Fibroblast of mammary gland (primary cell): ENCODE data around the gene AP4E1.
"Not testable (repeated sequence)": the region's sequence is repeated elsewhere in the genome, so short reads cannot be mapped to it uniquely, and the experiment has no call there.

Source experiments
- DNase-seq: peaks from one replicate; pipeline ENCODE4 v3.0.0-alpha.2; 2010; ENCODE audit warnings: low read depth
- H3K4me3 ChIP-seq: 2 replicates; pipeline ENCODE4 v1.5.1; 2011; ENCODE audit warnings: low read depth, mild to moderate bottlenecking, low read length, moderate library complexity; ENCODE audit not compliant: control insufficient read depth
- TF ChIP-seq, protein P1 (sequence below): conservative IDR thresholded peaks from 2 replicates; pipeline ENCODE4 v1.5.1; 2011; ENCODE audit warnings: low read depth, low read length, inconsistent platforms; ENCODE audit not compliant: control insufficient read depth, insufficient read depth

AP4E1 gene

DNA sequence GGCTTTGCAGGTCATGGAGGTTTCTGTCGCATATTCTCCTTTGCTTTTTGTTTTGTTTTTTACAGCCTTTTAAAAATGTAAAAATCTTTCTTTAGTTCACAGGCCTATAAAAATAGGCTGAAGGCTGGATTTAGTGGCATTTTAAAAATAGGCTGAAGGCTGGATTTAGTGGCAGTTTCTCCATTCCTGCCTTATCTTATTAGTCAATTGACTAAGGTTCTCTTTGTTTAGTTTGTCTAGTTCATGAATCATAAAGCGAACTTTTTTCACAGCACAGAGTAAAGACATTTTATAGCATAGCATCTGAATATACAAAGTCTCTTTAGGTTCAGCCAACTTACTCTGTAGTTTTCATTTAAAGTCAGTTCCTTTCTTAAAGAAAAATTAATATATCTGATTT lies 31.4 kb downstream of the AP4E1 start:
- TF ChIP-seq, protein P1, sequence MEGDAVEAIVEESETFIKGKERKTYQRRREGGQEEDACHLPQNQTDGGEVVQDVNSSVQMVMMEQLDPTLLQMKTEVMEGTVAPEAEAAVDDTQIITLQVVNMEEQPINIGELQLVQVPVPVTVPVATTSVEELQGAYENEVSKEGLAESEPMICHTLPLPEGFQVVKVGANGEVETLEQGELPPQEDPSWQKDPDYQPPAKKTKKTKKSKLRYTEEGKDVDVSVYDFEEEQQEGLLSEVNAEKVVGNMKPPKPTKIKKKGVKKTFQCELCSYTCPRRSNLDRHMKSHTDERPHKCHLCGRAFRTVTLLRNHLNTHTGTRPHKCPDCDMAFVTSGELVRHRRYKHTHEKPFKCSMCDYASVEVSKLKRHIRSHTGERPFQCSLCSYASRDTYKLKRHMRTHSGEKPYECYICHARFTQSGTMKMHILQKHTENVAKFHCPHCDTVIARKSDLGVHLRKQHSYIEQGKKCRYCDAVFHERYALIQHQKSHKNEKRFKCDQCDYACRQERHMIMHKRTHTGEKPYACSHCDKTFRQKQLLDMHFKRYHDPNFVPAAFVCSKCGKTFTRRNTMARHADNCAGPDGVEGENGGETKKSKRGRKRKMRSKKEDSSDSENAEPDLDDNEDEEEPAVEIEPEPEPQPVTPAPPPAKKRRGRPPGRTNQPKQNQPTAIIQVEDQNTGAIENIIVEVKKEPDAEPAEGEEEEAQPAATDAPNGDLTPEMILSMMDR = no peak
- peak; percentile 16 for DNase-seq
- H3K4me3 ChIP-seq = no peak overlapping the region

DNA sequence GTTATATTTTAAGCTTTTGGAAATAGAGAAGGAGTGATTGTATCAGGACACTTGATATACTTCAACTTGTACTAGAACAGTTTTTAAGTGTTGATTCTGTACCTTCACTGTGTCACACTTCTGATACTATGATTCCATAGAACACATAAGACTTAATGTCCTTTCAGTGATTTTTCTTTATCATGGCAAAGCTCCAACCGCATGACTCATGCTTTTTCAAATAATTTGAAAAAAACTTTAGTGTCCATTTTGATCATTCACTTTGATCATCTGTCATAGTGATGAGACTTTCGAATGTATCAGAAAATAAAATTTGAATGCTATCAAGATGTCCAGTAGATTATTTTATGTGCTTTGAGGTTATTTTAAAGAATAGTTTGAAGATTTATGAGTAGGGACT lies 32.0 kb downstream of the AP4E1 start:
- peak; percentile 65 for DNase-seq
- H3K4me3 ChIP-seq = no peak overlapping the region
- TF ChIP-seq, protein P1 = no peak

DNA sequence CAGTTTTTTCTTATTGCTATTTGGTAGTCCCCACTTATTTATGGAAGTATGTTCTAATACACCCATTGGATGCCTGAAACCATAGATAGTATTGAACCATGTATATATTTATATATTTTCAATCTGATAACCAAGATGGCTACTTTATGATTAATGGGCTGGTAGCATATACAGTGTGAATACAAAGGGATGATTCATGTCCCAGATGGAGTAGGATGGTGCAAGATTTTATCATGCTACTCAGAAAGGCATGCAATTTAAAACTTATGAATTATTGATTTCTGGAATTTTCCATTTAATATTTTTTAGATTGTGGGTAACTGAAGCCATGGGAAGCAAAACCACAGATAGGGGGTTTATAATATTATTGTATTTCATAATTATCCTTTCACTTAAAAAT lies 35.2 kb downstream of the AP4E1 start:
- no peak overlapping the region for H3K4me3 ChIP-seq
- TF ChIP-seq, protein P1 = no peak
- peak; percentile 54 for DNase-seq

DNA sequence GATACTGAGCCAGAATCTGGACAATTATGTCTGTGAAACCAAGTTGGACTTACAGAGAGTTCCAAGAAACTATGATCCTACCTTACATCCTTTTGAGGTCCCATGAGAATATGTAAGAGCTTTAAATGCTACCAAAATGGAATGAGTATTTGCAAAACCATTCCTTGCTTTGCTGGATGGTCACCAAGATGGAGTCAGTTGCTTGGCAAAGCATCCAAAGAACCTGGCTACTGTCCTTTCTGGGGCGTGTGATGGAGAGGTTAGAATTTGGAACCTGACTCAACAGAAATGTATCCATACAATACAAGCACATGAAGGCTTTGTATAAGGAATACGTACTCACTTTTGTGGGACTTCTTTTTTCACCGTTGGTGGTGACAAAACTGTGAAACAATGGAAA lies 36.2 kb downstream of the AP4E1 start:
- peak; percentile 19 for DNase-seq
- H3K4me3 ChIP-seq = no peak overlapping the region
- TF ChIP-seq, protein P1 = no peak

DNA sequence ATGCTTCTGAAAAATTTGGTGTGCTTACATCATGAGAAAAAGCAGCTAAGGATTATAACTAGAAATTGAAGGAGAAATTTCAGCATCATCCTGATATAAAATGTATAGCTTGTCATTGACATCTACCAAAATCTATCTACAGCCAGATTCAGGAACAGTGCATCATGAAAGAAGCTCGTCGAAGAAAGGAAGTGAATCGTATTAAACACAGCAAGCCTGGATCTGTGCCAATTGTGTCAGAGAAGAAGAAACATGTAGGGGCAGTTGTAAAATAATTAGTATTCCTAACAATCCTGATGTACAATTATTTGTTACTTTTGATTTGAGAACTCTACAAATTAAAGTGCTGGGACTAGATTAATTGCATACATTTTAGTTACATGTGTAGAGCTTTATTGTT lies 37.2 kb downstream of the AP4E1 start:
- peak; percentile 36 for DNase-seq
- no peak overlapping the region for H3K4me3 ChIP-seq
- TF ChIP-seq, protein P1 = no peak

DNA sequence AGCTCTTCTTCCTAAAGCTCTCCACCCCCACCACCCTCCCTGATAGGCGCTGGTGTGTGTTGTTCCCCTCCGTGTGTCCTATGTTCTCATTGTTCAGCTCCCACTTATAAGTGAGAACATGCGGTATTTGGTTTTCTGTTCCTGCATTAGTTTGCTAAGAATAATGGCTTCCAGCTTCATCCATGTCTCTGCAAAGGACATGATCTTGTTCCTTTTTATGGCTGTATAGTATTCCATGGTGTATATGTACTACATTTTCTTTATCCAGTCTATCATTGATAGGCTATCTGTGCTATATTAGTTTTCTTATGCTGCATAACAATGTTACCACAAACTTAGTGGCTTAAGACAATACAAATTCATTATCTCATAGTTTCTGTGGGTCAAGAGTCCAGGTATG lies 42.3 kb downstream of the AP4E1 start:
- not testable (repeated sequence) for H3K4me3 ChIP-seq, DNase-seq

DNA sequence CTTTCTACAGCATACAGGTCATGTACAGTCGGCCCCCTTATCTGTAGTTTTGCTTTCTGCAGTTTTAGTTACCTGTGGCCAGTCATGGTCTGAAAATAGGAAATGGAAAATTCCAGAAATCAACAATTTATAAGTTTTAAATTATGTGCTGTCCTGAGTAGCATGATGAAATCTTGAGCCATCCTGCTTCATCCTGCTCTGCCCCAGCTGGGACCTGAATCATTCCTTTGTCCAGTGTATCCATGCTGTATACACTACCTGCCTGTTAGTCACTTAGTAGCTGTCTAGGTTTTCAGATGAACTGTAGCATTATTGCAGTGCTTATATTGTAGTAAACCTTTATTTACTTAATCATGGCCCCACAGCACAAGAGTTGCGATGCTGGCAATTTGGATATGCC lies 44.8 kb downstream of the AP4E1 start:
- no peak overlapping the region for H3K4me3 ChIP-seq
- DNase-seq = peak; percentile 43
- TF ChIP-seq, protein P1 = no peak

DNA sequence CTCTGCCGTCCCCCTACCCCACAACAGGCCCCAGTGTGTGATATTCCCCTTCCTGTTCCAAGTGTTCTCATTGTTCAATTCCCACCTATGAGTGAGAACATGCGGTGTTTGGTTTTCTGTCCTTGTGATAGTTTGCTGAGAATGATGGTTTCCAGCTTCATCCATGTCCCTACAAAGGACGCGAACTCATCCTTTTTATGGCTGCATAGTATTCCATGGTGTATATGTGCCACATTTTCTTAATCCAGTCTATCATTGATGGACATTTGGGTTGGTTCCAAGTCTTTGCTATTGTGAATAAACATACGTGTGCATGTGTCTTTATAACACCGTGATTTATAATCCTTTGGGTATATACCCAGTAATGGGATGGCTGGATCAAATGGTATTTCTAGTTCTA lies 46.4 kb downstream of the AP4E1 start:
- not testable (repeated sequence) for DNase-seq, H3K4me3 ChIP-seq
